ENCODE measurements around the gene NLGN2.

Gene NLGN2

GRCh38 chr17:7380321-7380720, 27.3 kb upstream of the NLGN2 start:
- Histone ChIP-seq H3K23ac (ENCODE audit: low read length) (no peak overlapping the region), H4K5ac (ENCODE audit: low read length) (no peak overlapping the region), H3K27ac (ENCODE audit: low read depth, low read length) (no peak overlapping the region), H2BK5ac (ENCODE audit: low read length) (no peak overlapping the region), H2BK120ac (ENCODE audit: low read depth, low read length) (no peak overlapping the region), H4K8ac (ENCODE audit: low read depth, low read length) (no peak overlapping the region), H3K79me2 (ENCODE audit: control insufficient read depth, insufficient read depth, low read length) (no peaks in the 10 kb centered on the region), H3K36me3 (ENCODE audit: control insufficient read depth, insufficient read depth, low read length) (no peaks in the 10 kb centered on the region), H3K4me2 (ENCODE audit: low read length) (peak overlapping the region; percentile 39), H3K9ac (ENCODE audit: low read length) (peak overlapping the region; percentile 74), H3K4me3 (ENCODE audit: low read length) (no peak overlapping the region), H3K18ac (ENCODE audit: low read length) (no peak overlapping the region), H2AK5ac (ENCODE audit: low read length) (no peak overlapping the region), H2BK15ac (replicated peaks; ENCODE audit: low read depth) (no peak overlapping the region), H3K56ac (ENCODE audit: low read length) (peak overlapping the region; percentile 83), H3K4me1 (ENCODE audit: control insufficient read depth, low read depth, low read length) (peaks cover 2% of the 10 kb centered on the region), H3K27me3 (ENCODE audit: insufficient read depth, low read length, poor library complexity) (no peaks in the 10 kb centered on the region), H3K79me1 (ENCODE audit: low read length) (no peaks in the 10 kb centered on the region), H3K4ac (ENCODE audit: low read depth, low read length) (no peak overlapping the region)
- WGBS (ENCODE audit: extremely low coverage, insufficient coverage, low lambda C conversion rate) = no CpG with 5 or more reads among the region's 7 CpGs
- peak; percentile 46 for DNase-seq

GRCh38 chr17:7380855-7381683, 26.6 kb upstream of the NLGN2 start, which contains the start of gene TNK1:
Gene TNK1 (plus strand): TSS chr17:7381089. CDS start chr17:7382927, 1,838 bp downstream.
- Histone ChIP-seq H3K4ac (ENCODE audit: low read depth, low read length) (peak within 1 kb of the TSS; percentile 26), H3K36me3 (ENCODE audit: control insufficient read depth, insufficient read depth, low read length) (no peaks in the 10 kb centered on the region), H3K4me3 (ENCODE audit: low read length) (peak within 1 kb of the TSS; percentile 37), H3K79me1 (ENCODE audit: low read length) (no peaks in the 10 kb centered on the region), H3K27ac (ENCODE audit: low read depth, low read length) (no peak within 1 kb of the TSS), H3K79me2 (ENCODE audit: control insufficient read depth, insufficient read depth, low read length) (no peaks in the 10 kb centered on the region), H3K4me1 (ENCODE audit: control insufficient read depth, low read depth, low read length) (peaks cover 2% of the 10 kb centered on the region), H4K8ac (ENCODE audit: low read depth, low read length) (no peak within 1 kb of the TSS), H3K27me3 (ENCODE audit: insufficient read depth, low read length, poor library complexity) (no peaks in the 10 kb centered on the region), H3K18ac (ENCODE audit: low read length) (peak within 1 kb of the TSS; percentile 15), H3K56ac (ENCODE audit: low read length) (peak within 1 kb of the TSS; percentile 83), H3K4me2 (ENCODE audit: low read length) (peak within 1 kb of the TSS; percentile 65), H3K9ac (ENCODE audit: low read length) (peak within 1 kb of the TSS; percentile 74), H2BK15ac (replicated peaks; ENCODE audit: low read depth) (no peak within 1 kb of the TSS), H3K23ac (ENCODE audit: low read length) (peak within 1 kb of the TSS; percentile 66), H2BK120ac (ENCODE audit: low read depth, low read length) (no peak within 1 kb of the TSS), H2BK5ac (ENCODE audit: low read length) (no peak within 1 kb of the TSS), H4K5ac (ENCODE audit: low read length) (no peak within 1 kb of the TSS), H2AK5ac (ENCODE audit: low read length) (peak within 1 kb of the TSS; percentile 72)
- DNase-seq = peak; percentile 47
- no CpG with 5 or more reads among the region's 52 CpGs for WGBS (ENCODE audit: extremely low coverage, insufficient coverage, low lambda C conversion rate)

GRCh38 chr17:7382901-7383300, 24.7 kb upstream of the NLGN2 start:
- no CpG with 5 or more reads among the region's 10 CpGs for WGBS (ENCODE audit: extremely low coverage, insufficient coverage, low lambda C conversion rate)
- H3K36me3 ChIP-seq (ENCODE audit: control insufficient read depth, insufficient read depth, low read length) = no peaks in the 10 kb centered on the region
- H3K4me1 ChIP-seq (ENCODE audit: control insufficient read depth, low read depth, low read length) = peaks cover 2% of the 10 kb centered on the region
- H4K5ac ChIP-seq (ENCODE audit: low read length) = no peak overlapping the region
- no peak overlapping the region for H2BK15ac ChIP-seq (replicated peaks; ENCODE audit: low read depth)
- no peak overlapping the region for H3K23ac ChIP-seq (ENCODE audit: low read length)
- H2AK5ac ChIP-seq (ENCODE audit: low read length) = no peak overlapping the region
- H3K9ac ChIP-seq (ENCODE audit: low read length) = no peak overlapping the region
- H3K27ac ChIP-seq (ENCODE audit: low read depth, low read length) = no peak overlapping the region
- no peak for DNase-seq
- no peak overlapping the region for H2BK120ac ChIP-seq (ENCODE audit: low read depth, low read length)
- no peaks in the 10 kb centered on the region for H3K27me3 ChIP-seq (ENCODE audit: insufficient read depth, low read length, poor library complexity)
- no peak overlapping the region for H3K4me3 ChIP-seq (ENCODE audit: low read length)
- no peaks in the 10 kb centered on the region for H3K79me1 ChIP-seq (ENCODE audit: low read length)
- H4K8ac ChIP-seq (ENCODE audit: low read depth, low read length) = no peak overlapping the region
- no peak overlapping the region for H3K56ac ChIP-seq (ENCODE audit: low read length)
- no peaks in the 10 kb centered on the region for H3K79me2 ChIP-seq (ENCODE audit: control insufficient read depth, insufficient read depth, low read length)
- H3K4me2 ChIP-seq (ENCODE audit: low read length) = no peak overlapping the region
- H3K4ac ChIP-seq (ENCODE audit: low read depth, low read length) = no peak overlapping the region
- H2BK5ac ChIP-seq (ENCODE audit: low read length) = no peak overlapping the region
- no peak overlapping the region for H3K18ac ChIP-seq (ENCODE audit: low read length)

- no peak for DNase-seq
- Histone ChIP-seq H3K9ac (ENCODE audit: low read length) (no peak overlapping the region), H3K4ac (ENCODE audit: low read depth, low read length) (no peak overlapping the region), H3K79me2 (ENCODE audit: control insufficient read depth, insufficient read depth, low read length) (no peaks in the 10 kb centered on the region), H2BK120ac (ENCODE audit: low read depth, low read length) (no peak overlapping the region), H4K8ac (ENCODE audit: low read depth, low read length) (no peak overlapping the region), H2BK15ac (replicated peaks; ENCODE audit: low read depth) (no peak overlapping the region), H4K5ac (ENCODE audit: low read length) (no peak overlapping the region), H3K18ac (ENCODE audit: low read length) (no peak overlapping the region), H2BK5ac (ENCODE audit: low read length) (no peak overlapping the region), H3K27ac (ENCODE audit: low read depth, low read length) (no peak overlapping the region), H2AK5ac (ENCODE audit: low read length) (no peak overlapping the region), H3K4me3 (ENCODE audit: low read length) (no peak overlapping the region), H3K56ac (ENCODE audit: low read length) (no peak overlapping the region), H3K4me1 (ENCODE audit: control insufficient read depth, low read depth, low read length) (peaks cover 2% of the 10 kb centered on the region), H3K23ac (ENCODE audit: low read length) (no peak overlapping the region), H3K27me3 (ENCODE audit: insufficient read depth, low read length, poor library complexity) (no peaks in the 10 kb centered on the region), H3K4me2 (ENCODE audit: low read length) (no peak overlapping the region), H3K79me1 (ENCODE audit: low read length) (no peaks in the 10 kb centered on the region), H3K36me3 (ENCODE audit: control insufficient read depth, insufficient read depth, low read length) (no peaks in the 10 kb centered on the region)
- no CpG with 5 or more reads among the region's 11 CpGs for WGBS (ENCODE audit: extremely low coverage, insufficient coverage, low lambda C conversion rate)
Observed at GRCh38 chr17:7383371-7383741, 24.3 kb upstream of the NLGN2 start.

- Histone ChIP-seq H4K8ac (ENCODE audit: low read depth, low read length) (no peak overlapping the region), H3K27ac (ENCODE audit: low read depth, low read length) (no peak overlapping the region), H2AK5ac (ENCODE audit: low read length) (no peak overlapping the region), H3K4me3 (ENCODE audit: low read length) (peak overlapping the region; percentile 38), H2BK5ac (ENCODE audit: low read length) (no peak overlapping the region), H2BK15ac (replicated peaks; ENCODE audit: low read depth) (no peak overlapping the region), H3K79me1 (ENCODE audit: low read length) (no peaks in the 10 kb centered on the region), H3K56ac (ENCODE audit: low read length) (peak overlapping the region; percentile 84), H3K4me1 (ENCODE audit: control insufficient read depth, low read depth, low read length) (peaks cover 2% of the 10 kb centered on the region), H3K4ac (ENCODE audit: low read depth, low read length) (no peak overlapping the region), H3K4me2 (ENCODE audit: low read length) (peak overlapping the region; percentile 69), H3K27me3 (ENCODE audit: insufficient read depth, low read length, poor library complexity) (no peaks in the 10 kb centered on the region), H3K79me2 (ENCODE audit: control insufficient read depth, insufficient read depth, low read length) (no peaks in the 10 kb centered on the region), H3K23ac (ENCODE audit: low read length) (no peak overlapping the region), H3K36me3 (ENCODE audit: control insufficient read depth, insufficient read depth, low read length) (no peaks in the 10 kb centered on the region), H4K5ac (ENCODE audit: low read length) (no peak overlapping the region), H3K9ac (ENCODE audit: low read length) (peak overlapping the region; percentile 60), H3K18ac (ENCODE audit: low read length) (no peak overlapping the region), H2BK120ac (ENCODE audit: low read depth, low read length) (no peak overlapping the region)
- no CpG with 5 or more reads among the region's 65 CpGs for WGBS (ENCODE audit: extremely low coverage, insufficient coverage, low lambda C conversion rate)
- peak; percentile 80 for DNase-seq
Observed at GRCh38 chr17:7383742-7384488, 23.7 kb upstream of the NLGN2 start.
